WTC11 (cell line): ENCODE data around the gene TEX44.

Source experiments
- CTCF ChIP-seq: fragments of 200-600 bp; IDR thresholded peaks from 2 replicates; pipeline ENCODE4 v1.8.0; 2022; ENCODE audit warnings: antibody characterized with exemption
- ETV6 ChIP-seq: sonication (generic); formaldehyde crosslinking; IDR thresholded peaks from 2 replicates; pipeline ENCODE4 v1.8.1; 2022; ENCODE audit warnings: mild to moderate bottlenecking, missing genetic modification reagents
- FOXP4 ChIP-seq: sonication (generic); formaldehyde crosslinking; IDR thresholded peaks from 2 replicates; pipeline ENCODE4 v1.8.0; 2022; ENCODE audit warnings: mild to moderate bottlenecking, missing genetic modification reagents
- NFYB ChIP-seq: sonication (generic); formaldehyde crosslinking; conservative IDR thresholded peaks from 2 replicates; pipeline ENCODE4 v1.8.0; 2022; ENCODE audit warnings: low read depth, missing genetic modification reagents
- NR3C1 ChIP-seq: sonication (generic); formaldehyde crosslinking; conservative IDR thresholded peaks from 2 replicates; pipeline ENCODE4 v1.8.1; 2023; ENCODE audit warnings: low read depth, mild to moderate bottlenecking, missing genetic modification reagents
- PRDM15 ChIP-seq: sonication (generic); formaldehyde crosslinking; IDR thresholded peaks from 2 replicates; pipeline ENCODE4 v1.8.0; 2022; ENCODE audit warnings: missing genetic modification reagents
- RELA ChIP-seq: sonication (generic); formaldehyde crosslinking; IDR thresholded peaks from 2 replicates; pipeline ENCODE4 v1.8.1; 2022; ENCODE audit warnings: missing genetic modification reagents, mild to moderate bottlenecking, borderline replicate concordance
- SP1 ChIP-seq: sonication (generic); formaldehyde crosslinking; conservative IDR thresholded peaks from 2 replicates; pipeline ENCODE4 v1.8.1; 2022; ENCODE audit warnings: missing genetic modification reagents
- TCF7 ChIP-seq: sonication (generic); formaldehyde crosslinking; IDR thresholded peaks from 2 replicates; pipeline ENCODE4 v1.8.0; 2022; ENCODE audit warnings: mild to moderate bottlenecking, low read depth, missing genetic modification reagents, moderate library complexity
- TEAD4 ChIP-seq: sonication (generic); formaldehyde crosslinking; IDR thresholded peaks from 2 replicates; pipeline ENCODE4 v1.8.0; 2022; ENCODE audit warnings: mild to moderate bottlenecking, missing genetic modification reagents
- ZBTB21 ChIP-seq: sonication (generic); formaldehyde crosslinking; IDR thresholded peaks from 2 replicates; pipeline ENCODE4 v1.8.1; 2023; ENCODE audit warnings: mild to moderate bottlenecking, missing genetic modification reagents, borderline replicate concordance
- ZNF138 ChIP-seq: sonication (generic); formaldehyde crosslinking; conservative IDR thresholded peaks from 2 replicates; pipeline ENCODE4 v1.8.1; 2022; ENCODE audit warnings: mild to moderate bottlenecking, moderate library complexity, missing genetic modification reagents
- ZNF232 ChIP-seq: sonication (generic); formaldehyde crosslinking; IDR thresholded peaks from 2 replicates; pipeline ENCODE4 v1.8.0; 2022; ENCODE audit warnings: mild to moderate bottlenecking, missing genetic modification reagents
- ZNF532 ChIP-seq: fragments of 250-450 bp; sonication (Bioruptor Pico); IDR thresholded peaks from 2 replicates; pipeline ENCODE4 v1.9.0; 2021; ENCODE audit warnings: mild to moderate bottlenecking, borderline replicate concordance

- TF ChIP-seq ETV6 (CRISPR knock-in tag) (no peak), CTCF (no peak), NFYB (CRISPR knock-in tag) (no peak), TCF7 (CRISPR knock-in tag) (no peak), SP1 (CRISPR knock-in tag) (no peak), ZNF232 (no peak), ZNF532 (CRISPR knock-in tag) (no peak), NR3C1 (CRISPR knock-in tag) (no peak), RELA (CRISPR knock-in tag) (no peak), PRDM15 (CRISPR knock-in tag) (no peak), ZBTB21 (CRISPR knock-in tag) (no peak), TEAD4 (CRISPR knock-in tag) (no peak), FOXP4 (CRISPR knock-in tag) (no peak), ZNF138 (no peak)
Measured at GRCh38 chr2:231589656-231590055, 3.0 kb upstream of the TEX44 start.
